ENCODE measurements around the gene RICTOR.

The RICTOR gene

DNA sequence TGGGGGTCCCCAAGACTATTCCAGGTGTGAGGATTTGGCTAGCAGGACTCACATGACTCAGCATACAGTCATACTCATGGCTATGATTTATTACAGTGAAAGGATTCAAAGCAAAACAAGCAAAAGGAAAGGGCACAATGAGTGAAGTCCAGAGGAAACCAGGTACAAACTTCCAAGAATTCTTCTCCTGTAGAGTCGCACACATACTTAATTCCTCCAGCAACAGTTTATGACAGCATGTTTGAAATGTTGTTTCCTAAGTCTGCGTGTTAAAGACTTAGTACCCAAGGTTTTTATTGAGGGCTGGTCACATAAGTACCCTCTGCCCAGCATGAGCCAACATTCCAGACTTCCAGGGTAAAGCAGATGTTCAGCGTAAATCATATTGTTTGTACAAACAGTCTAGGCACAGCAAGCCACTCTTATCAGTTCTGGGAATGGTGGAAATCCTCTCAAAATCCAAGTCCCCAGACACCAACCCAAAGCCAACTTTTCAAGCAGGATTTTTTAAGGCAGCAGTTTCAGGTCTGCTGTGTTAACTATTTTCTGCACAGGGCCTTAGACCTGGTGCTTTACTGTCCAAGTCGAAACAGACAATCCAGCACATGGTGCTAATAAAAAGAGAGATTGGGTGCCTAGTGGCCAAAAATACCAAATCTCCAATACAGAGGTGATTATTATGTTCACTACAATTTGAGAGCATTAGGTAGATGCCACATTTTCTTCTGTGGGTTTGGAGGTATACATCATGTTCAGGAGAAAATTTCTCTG is 18.6 kb upstream of the RICTOR start:
- DNase-seq = no peak

DNA sequence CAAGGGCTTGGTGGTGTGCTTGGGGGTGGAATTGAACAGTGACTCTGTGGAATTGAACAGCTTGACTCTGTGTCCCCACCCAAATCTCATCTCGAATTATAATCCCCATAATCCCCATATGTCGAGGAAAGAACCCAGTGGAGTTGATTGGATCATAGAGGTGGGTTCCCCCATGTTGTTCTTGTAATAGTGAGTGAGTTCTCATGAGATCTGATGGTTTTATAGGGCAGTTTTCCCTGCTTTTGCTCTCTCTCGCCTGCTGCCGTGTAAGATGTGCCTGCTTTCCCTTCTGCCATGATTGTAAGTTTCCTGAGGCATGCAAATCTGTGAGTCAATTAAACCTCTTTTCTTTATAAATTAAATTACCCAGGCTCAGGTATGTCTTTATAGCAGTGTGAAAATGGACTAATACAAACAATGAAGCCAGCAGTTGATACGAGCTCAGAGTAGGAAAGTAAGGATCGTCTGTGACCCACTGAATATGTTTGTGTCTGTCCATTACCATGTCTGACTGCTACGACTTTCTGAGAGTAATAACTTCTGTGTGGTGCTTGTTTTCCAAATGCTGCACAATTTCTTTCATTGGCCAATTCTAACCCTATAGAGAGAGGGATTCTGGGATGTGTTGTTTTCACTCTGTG is 17.9 kb upstream of the RICTOR start:
- DNase-seq = no peak

DNA sequence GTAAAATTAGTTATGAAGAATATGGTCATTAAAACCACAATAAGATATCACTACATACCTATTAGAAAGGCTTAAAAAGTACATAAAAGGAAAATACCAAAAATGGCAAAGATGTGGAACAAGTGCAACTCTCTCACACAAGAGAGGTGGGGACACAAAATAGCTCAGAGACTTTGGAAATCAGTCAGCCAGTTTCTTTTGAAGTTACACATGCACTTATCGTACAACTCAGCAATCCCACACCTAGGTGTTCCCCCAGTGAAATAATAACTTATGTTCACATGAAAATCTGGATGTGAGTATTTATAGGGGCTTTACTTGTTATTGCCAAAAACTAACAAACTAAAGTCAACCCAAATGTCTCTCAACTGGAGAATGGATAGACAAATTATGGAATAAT is 9.8 kb upstream of the RICTOR start:
- DNase-seq = no peak

DNA sequence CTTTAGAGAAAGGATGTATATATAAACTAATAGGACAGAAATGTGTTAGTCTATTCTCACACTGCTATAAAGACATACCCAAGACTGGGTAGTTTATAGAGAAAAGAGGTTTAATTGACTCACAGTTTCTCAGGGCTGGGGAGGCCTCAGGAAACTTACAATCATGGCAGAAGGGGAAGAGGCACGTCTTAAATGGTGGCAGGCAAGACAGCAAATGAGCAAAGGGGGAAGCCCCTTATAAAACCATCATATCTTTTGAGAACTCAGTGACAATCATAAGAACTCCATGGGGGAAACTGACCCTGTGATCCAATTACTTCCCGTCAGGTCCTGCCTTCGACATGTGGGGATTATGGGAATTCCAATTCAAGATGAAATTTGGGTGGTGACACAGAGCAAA is 8.8 kb upstream of the RICTOR start:
- DNase-seq = no peak

DNA sequence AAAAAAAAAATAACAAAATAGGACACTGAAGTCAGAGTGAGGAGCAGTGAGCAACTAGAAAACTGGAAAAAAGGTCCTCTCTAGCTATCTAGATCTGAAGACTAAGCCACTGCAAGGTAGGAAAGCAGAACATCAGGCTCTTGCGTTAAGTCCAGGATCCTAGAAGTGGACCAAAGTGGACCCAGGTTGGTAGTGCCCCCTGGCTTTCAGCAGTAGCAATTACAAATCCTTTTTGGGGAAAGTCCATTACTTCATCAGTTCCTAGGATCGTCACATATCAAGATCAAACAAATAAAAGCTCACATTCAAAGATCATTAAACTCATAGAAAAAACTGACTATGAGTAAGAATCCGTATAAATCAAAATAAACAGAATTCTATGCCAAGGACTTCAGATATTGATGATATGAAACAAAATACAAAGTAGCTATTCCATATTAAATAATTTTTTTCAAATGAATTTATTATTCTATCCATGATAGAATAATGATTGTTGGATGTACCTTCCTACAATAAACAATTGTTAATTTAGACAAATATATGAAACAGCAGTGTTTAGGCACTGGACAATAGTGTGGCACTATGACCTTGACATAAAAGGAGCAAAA is 6.5 kb upstream of the RICTOR start:
- peak; percentile 50 for DNase-seq

DNA sequence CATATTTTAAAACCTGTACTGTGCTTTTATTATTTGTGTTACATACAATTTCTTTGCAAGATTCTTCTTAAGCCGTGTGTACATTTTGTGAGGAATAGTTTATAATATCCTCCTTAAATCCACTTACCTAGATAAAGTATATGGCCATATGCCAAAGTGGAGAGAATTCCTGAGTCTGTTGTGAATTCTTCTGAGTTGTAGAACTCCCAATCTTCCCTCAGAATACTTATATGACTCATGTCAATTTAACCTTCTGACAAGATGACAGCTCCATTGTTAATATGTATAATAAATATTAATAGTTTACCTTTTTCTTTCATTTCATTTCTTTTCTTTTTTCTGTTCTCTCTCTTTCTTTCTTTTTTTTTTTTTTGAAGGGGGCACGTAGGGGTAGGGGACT is 6.0 kb upstream of the RICTOR start:
- no peak for DNase-seq

DNA sequence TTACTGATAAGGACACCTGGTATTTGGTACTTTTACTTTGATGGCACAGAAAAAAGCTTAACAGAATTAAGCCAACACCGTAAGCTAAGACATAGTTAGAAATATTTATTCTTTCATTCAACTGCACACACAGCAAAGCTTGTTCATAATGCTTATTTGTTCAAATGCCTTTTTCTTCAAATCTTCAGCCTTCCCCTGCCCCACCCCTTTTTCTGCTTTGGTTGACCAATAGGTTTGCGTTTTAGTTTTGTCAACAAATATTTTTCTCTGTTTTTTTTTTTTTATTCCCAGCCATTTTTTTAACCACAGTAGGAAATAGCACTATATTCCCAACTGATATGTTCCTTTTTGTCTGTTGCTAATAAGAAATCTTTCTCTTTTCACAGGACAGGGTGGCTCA is 4.9 kb upstream of the RICTOR start:
- no peak for DNase-seq

DNA sequence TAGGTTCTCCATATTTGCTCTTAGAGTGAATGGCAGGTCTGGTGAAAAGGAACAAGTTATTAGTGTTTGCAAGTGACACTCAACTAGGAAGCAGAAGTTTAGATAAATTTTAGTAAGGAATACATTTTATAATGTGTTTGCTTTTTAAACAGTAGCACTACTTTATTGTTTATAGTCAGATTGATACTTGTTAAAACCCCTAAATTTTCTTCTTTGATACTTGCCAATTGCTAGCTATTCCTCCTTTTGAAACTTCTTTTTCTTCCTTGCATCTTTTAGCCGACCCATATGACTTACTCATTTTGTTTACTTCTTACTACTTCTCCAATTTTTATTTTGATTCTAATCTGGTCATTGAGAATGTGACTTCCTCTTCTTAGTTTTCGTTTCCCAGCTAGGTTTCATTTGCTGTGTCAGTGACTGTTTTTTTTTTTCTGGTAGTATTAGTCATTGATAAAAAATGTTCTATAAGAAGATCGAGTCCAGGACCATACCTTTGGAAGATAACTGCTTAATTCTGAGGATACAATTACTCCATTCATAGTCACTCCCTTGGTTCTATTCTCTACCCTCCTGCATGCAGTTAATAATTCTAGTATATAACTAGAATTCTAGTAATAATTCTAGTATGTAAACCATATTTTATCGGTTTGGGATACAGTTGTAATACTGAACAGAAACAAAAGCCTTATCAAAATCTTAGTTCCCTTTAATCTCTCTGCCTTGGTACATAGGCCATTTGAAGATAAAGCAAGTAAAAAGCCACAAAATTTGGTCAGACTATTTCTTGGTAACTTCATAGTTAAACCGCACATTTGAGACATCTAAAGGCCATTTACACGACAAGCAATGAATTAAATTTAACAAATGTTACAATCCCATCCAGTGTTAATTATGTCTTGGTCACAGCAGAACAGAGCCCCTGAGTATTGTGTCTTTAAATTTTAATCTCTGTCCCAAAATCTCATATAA is 2.8 kb upstream of the RICTOR start:
- peak; percentile 34 for DNase-seq

DNA sequence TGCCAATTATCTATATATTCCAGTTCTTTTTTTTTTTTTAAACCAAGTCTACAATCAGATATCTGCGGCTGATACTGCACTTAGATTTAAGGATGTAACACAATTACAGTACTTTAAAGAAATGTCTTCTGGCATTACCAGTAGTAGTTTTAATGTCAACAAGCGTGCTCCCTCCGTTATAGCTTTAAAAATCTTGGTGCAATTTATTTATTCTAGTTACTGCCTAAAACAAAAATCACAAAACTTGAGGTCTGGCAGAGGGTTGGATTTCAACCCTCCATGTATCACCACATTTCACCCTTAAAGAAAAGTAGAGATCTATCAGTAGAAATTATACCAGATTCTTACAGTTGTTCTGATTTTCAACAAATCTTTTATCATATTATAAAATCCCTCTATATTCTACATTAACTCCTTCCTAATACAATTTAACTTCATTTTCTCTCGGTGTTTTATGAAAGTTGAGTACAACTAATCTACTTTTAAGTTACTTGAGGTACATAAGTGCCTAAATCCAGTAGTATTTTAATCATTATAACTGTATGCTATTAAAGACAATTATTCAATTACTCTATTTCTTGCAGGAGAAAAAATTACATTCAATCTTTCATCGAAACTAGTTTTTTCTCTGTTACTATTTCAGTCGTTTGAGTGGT is 2.0 kb upstream of the RICTOR start:
- no peak for DNase-seq

DNA sequence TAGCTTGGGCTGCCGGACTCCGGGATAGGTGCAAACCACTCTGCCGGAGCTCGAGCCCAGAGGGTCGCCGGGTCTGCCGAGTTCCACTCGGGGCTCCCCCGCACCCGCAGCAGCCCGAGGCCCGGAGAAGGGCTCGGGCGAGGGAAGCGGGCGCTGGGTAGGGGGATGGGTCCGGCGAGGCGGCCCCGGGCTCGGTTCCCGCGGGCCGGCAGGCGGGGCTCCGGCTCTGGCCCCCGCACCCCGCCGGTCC is 507 bp downstream of the RICTOR start:
- no peak for DNase-seq

DNA sequence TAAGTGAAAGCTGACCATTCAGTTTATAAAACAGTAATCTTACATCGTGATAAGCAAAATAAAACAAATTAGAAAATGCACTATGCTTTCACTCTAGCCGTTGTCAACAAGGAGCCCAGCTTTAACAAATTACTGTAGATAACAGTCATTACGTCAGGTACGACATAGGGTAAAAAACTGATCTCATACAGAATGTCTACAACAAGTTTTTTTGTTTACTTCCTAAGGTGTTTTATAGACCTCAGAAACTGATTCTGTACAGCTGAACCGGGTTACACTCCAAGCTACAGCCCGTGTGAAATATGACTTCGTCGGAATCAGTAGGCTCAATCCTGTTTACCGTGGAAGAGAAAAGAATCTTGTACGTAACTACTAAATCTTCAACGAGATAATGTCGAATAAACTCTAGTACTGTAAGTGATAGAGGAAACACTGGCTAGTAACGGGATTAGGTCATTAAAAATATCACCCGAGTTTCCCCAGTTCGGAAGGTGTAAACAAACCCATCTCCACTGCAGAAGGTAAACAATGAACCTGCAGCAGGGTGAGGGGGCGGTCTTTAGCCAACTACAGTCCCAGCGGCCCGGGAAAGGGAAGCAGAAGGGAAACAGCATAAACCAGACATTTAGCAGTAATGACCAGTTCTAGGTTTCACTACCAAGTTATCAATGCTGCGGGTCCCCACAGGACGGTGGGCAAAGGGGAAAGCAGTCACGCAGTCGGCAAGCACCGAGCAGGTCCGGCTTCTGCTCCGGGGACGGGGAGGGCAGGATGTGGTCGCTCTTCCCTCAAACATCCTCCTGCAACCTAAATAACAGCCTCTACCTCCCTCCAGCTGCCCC is 1.1 kb downstream of the RICTOR start:
- DNase-seq = peak; percentile 73

DNA sequence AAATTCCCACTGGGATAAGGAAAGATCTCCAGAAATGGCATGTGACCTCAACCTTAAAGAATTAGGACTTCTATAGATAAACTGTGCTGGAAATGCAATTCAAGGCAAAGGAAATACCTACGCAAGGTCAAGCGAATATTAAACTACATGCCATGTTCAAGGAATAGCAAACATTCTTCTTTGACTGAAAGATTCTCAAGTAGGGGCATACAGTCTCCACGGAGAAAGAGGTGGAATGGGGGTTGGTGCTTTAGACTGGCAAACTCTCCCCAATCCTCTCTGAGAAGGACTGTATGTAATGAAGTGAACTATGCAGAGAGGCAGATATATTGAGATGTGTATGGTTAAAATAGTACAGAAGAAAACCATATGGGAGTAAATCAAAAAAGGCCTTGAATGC is 6.1 kb downstream of the RICTOR start:
- DNase-seq = no peak

DNA sequence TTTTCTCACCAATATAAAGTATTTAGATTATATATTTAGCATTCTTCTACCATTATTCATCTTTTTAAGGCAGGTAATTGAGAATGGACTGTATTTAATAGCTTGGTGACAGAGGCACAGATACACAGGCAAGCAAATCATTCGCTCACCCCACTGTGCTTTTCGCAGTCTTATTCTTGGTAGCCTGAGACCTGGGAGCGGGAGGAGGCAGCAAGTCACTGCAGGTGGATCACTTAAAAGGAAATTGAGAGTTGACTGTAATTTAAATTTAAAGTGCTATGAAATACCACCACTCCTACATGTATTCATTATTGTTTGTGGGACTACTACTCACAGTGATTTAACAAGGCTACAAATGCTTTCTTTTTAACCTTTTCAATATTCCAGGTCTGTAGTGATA is 9.7 kb downstream of the RICTOR start:
- no peak for DNase-seq

DNA sequence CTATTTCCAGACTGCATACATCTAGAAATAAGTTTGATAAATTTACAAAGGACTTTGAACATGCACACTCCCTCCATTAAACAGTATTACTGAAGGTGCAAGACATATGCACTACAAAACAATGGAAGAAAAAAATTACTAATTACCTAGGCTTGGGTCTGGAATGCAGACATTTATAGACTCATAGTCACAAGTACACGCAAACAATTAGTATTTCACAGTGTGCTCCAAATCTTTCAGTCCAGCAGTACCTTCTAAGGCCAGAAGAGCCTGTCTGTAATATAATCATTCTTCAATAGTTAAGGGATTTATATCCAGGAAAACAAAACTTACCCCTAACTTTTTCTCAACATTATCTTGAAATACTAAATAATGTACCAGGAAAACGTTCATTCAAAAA is 11.2 kb downstream of the RICTOR start:
- no peak for DNase-seq

DNA sequence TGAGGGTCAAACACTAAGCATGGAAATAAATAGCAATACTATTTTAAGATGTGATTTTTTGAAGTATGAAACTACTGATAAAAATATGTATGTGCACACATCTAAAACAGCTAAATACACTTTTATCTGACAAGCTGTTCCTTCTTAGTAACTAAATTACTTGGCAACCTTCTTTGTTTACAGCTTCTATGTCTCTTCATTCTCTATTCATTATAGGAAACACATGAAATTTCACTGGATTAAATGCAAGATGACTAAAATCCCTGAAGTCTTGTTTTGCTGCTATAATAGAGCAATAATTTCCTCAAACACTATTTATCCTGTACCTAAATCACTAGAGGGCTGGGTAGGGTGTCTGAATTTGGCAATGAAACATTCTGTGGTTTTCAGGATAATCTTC is 11.7 kb downstream of the RICTOR start:
- DNase-seq = no peak

DNA sequence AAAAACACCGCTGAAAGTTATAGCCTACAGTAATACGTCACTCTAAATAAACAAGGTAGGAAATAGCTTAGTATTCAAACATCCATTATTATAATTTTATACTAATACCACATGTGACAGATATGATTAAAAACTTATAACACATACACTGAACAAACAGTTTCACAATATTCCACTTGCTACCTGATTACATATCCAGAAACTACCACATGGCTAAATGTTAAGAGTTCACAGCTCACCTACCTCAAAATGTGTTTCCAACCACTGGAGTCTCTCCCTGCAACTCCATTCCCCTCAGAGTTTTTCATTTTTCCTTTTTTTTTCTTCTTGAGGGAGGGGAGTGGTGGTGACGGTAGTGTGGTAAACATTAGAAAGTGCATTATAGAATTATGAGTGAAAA is 12.1 kb downstream of the RICTOR start:
- DNase-seq = no peak

DNA sequence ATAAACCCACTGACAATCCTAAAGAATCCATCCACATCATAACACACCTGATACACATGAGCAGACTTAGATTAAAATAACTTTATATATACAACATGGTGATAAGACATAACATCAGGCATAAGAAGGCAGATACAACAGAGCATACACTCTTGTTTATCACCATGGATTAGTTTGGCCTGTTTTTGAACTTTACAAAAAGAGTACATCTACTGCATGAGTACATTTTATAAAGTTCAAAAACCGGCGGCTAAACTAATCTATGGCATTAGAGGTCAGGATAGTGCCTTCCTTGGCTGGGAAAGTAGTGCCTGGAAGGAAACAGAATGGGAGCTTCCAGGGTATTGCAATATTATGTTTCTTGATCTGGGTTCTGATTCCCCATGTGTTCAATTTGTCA is 15.1 kb downstream of the RICTOR start:
- no peak for DNase-seq

DNA sequence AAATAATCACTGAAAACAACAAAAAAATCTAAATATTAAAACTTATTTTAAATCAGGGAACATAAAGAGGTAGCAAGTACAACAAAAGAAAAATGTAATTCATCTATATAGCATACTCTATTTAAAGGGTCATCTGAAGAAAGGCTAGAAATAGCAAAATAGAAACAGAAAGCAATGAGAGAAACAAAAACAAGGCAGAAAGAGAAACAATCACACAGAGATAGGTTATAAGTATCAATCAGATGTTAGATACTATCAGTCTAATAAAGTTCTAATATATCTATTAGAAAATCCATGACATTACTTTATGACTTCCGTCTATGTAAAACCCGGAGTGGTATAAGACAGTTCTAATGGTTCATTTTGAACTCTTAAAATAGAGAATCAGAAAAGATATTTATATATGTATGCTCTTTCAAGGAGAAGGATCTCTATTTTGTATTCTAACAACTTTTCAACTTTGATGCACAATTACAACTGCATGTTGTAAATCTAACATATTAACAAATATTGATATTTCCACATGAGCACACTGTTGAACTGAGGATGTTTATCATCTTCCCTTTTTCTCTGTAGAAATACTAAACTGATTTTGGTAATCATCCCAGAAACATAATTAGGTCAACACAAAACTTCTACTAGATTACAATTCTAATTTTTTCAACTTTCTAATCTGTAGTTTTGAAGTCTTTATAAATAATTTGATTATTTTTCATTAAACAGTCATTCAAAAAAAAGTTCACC is 15.8 kb downstream of the RICTOR start:
- DNase-seq = no peak

DNA sequence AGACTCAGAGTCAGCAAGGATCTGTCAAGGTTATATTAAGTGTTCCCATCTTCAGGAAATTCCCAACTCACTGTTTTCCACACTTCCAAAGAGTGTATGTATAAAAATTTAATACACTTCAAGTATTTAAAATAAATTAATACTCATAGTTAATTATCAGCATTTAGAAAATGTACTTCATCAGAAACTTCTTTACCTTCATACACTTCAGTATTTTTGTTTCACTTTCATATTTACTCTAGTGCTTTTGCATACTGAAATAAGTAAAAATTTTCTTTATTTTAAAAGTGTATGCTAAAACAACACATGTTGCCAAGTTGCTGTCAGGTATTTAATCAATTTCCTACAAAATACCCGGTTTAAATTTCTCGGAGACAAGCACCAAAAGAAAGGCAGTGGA is 16.5 kb downstream of the RICTOR start:
- no peak for DNase-seq

DNA sequence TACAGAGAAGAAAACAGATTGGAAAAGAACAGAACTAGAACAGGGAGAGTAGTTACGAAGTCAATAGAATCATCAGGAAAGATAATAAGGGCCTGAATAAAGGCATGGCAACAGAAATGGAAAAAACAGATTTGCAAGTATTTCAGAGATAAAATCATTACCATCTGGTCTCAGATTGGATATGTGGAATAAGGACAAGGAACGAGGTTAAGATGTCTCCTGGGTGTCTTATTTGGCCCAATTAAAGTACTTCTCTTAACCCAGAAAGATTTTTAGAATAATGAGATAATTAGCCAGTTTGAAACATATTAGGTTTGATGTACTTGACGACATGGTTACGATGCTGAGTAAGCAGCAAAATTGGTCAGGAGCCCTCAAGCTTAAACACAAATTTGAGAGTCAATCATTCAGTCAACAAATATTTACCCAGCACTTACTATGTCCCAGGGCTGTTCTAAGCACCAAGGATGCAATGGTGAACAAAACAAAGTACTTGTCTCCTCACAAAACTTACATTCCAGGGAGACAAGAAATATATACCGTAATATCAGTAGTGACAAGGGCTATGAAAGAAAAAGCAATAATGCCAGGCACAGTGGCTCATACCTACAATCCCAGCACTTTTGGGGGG is 18.3 kb downstream of the RICTOR start:
- DNase-seq = no peak
